Heart left ventricle (tissue), 16 donors: ENCODE results near the gene ADAM22. TPM values are rescaled to one million over a fixed set of nuclear protein-coding genes. Genes with fewer than 3 reads are reported as not detected.

Source experiments
- ATAC-seq, 4 donors: fragments of 200-7000 bp; cut with Tn5 transposase; one replicate each; pipeline ENCODE4 v1.9.1; 2020 to 2022; ENCODE audit warnings: moderate library complexity in 4 of 4, mild to moderate bottlenecking in 3 of 4, moderate number of reproducible peaks in 1 of 4
- DNase-seq, 5 donors: peaks; one replicate each; pipeline ENCODE4 v3.0.0-alpha.2; 2020
- H3K27ac ChIP-seq, 12 donors: fragments of 200-600 bp; sonication (generic) in 4 of 12; one replicate each; pipeline versions ENCODE4 v1.5.0 to v1.8.0; 2016 to 2022; ENCODE audit warnings: mild to moderate bottlenecking in 2 of 12
- H3K27me3 ChIP-seq, 9 donors: fragments of 200-600 bp; sonication (generic) in 2 of 9; one replicate each; pipeline versions ENCODE4 v1.5.1 to v1.8.0; 2016 to 2022; ENCODE audit warnings: mild to moderate bottlenecking in 3 of 9
- H3K36me3 ChIP-seq, 9 donors: fragments of 200-600 bp; sonication (generic) in 2 of 9; one replicate each; pipeline versions ENCODE4 v1.5.0 to v1.8.0; 2018 to 2022; ENCODE audit warnings: mild to moderate bottlenecking in 2 of 9
- H3K4me1 ChIP-seq, 12 donors: fragments of 200-600 bp; sonication (generic) in 4 of 12; one replicate each; pipeline versions ENCODE4 v1.5.0 to v1.8.0; 2016 to 2022; ENCODE audit warnings: mild to moderate bottlenecking in 3 of 12
- H3K4me3 ChIP-seq, 12 donors: fragments of 200-600 bp; sonication (generic) in 4 of 12; one replicate each; pipeline versions ENCODE4 v1.5.0 to v1.8.0; 2017 to 2022; ENCODE audit warnings: mild to moderate bottlenecking in 9 of 12, moderate library complexity in 4 of 12
- H3K9me3 ChIP-seq, 12 donors: fragments of 200-600 bp; sonication (generic) in 4 of 12; one replicate each; pipeline versions ENCODE4 v1.5.0 to v1.8.0; 2016 to 2022; ENCODE audit warnings: mild to moderate bottlenecking in 1 of 12
- CTCF ChIP-seq, 12 donors: fragments of 200-600 bp; sonication (generic) in 4 of 12; IDR thresholded peaks; one replicate each; pipeline versions ENCODE4 v1.5.0 to v1.8.0; 2018 to 2022; ENCODE audit warnings: antibody characterized with exemption in 12 of 12, mild to moderate bottlenecking in 5 of 12
- POLR2A ChIP-seq, 2 donors: fragments of 450-650 bp; IDR thresholded peaks; one replicate each; pipeline ENCODE4 v1.6.1; 2017; ENCODE audit warnings: antibody characterized with exemption in 2 of 2, mild to moderate bottlenecking in 2 of 2, moderate library complexity in 2 of 2
- WGBS, 4 donors: extraction: QIAGEN DNeasy Blood & Tissue Kit in 2 of 4; methylation state at CpG; one replicate each; pipeline versions ENCODE4 v1.1.5 to v1.1.7; 2013 to 2018; 5-methylcytosine and 5-hydroxymethylcytosine counted together
- intact Hi-C, 10 donors: fragments of 100-400 bp; cut with DNase I; formaldehyde crosslinking; loops; one replicate each; pipeline versions ENCODE4 v1.11.1 to v1.14.2; 2022
- polyA plus RNA-seq, 2 donors: library from polyadenylated mRNA; stranded (reverse); fragments of 200-250 nt; gene quantifications; one replicate each; pipeline ENCODE4 v1.2.3, GENCODE V29; 2013
- total RNA-seq, 9 donors: library from RNA; depleted of rRNA in 2 of 9; stranded (reverse); fragments of >200 nt in 2 of 9; fragmentation: NEBNext Ultra II Directional in 3 of 9; extraction: Animal tissue kit (Norgen Biotek cat#: 25700) in 3 of 9; gene quantifications; one replicate each; pipeline versions ENCODE4 v1.1.0 to v1.2.4, GENCODE V29; 2016 to 2023
- donor health status: ischemic (EF 13 %, LVEDD 7.1; RV severe dilation, severe dysfunction).
- donor health status: healthy with polysubstance abuse.
- donor health status: DM: no; HTN: yes; CAD: no.
- donor health status: DM: no; HTN: no; CAD: no.
- donor health status: ischemic (EF 25% LVEDD 6.9; RV normal size, moderate dysfunction).
- donor health status: ischemic (EF 25% LVEDD 5.7; RV mildly dilated, moderate dysfunction).
- donor health status: healthy.
- donor health status: DM: yes; HTN: yes; CAD: no.
- donor health status: ischemic (EF 35%, LVEDD 5.7; RV mildly dilated, moderate dysfunction).
- donor health status: nonischemic (EF 11% LVEDD 7.7; RV severe dilation, severe dysfunction).
- donor health status: DM: yes; HTN: yes; CAD: no.
- donor health status: PGD.
- donor health status: ischemic (EF 29% LVEDD 5.4; RV normal size, mild dysfunction).
- donor health status: nonischemic (EF 23%, LVEDD 6.1; RV moderate dilation, normal function).

Gene ADAM22
- total and polyA plus RNA-seq, 11 donors: 0.27 to 3.4 (median 1.1) TPM

- no peaks in the 10 kb centered on the region for H3K27me3 ChIP-seq
- no peak overlapping the region for H3K4me3 ChIP-seq
- TF ChIP-seq CTCF (IDR thresholded peaks at IDR 0.05) (no peak), POLR2A (IDR thresholded peaks at IDR 0.05) (no peak)
- DNase-seq (no peak), ATAC-seq (no peak)
- H3K27ac ChIP-seq: no peak overlapping the region
- no peaks in the 10 kb centered on the region for H3K36me3 ChIP-seq
- 88 to 100% (median 97%) methylated on average over 1 of the region's 1 CpG for WGBS, 4 donors
- intact Hi-C loops: loop anchor here in 1 of 10 donors (10.0 kb wide), 1 partner anchor 46 kb away; no protein-coding TSS in a partner anchor
- no peaks in the 10 kb centered on the region for H3K4me1 ChIP-seq
- no peaks in the 10 kb centered on the region for H3K9me3 ChIP-seq
These were observed 84.5 kb downstream of the ADAM22 start for GRCh38 chr7:88018501-88018900.

- intact Hi-C loops: no loop called here
- 75 to 86% (median 79%) methylated on average over 2 of the region's 2 CpGs for WGBS, 4 donors
- TF ChIP-seq POLR2A (IDR thresholded peaks at IDR 0.05) (no peak), CTCF (IDR thresholded peaks at IDR 0.05) (no peak)
These were observed 87.1 kb downstream of the ADAM22 start for GRCh38 chr7:88020953-88021665.

DNA sequence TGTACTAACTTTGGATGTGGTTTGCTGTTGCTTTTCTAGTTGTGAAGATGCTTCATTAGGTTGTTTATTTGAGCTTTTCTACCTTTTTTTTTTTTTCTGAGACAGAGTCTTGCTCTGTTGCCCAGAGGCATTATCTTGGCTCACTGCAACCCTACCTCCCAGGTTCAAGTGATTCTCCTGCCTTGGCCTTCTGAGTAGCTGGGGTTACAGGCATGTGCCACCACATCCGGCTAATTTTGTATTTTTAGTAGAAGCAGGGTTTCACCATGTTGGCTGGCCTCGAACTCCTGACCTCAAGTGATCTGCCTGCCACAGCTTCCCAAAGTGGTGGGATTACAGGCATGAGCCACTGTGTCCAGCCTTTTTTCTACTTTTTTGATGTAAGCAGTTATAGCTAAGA, 93.7 kb downstream of the ADAM22 start:
- Histone ChIP-seq H3K9me3 (peaks cover 0 to 59% (median 22%) of the 10 kb centered on the region in 12 donors), H3K36me3 (no peaks in the 10 kb centered on the region), H3K27ac (no peak overlapping the region), H3K4me3 (no peak overlapping the region), H3K27me3 (no peaks in the 10 kb centered on the region), H3K4me1 (no peaks in the 10 kb centered on the region)
- WGBS, 4 donors: 85 to 98% (median 92%) methylated on average over 2 of the region's 2 CpGs
- ATAC-seq: no peak
- intact Hi-C loops: no loop called here
- DNase-seq: no peak
- TF ChIP-seq POLR2A (IDR thresholded peaks at IDR 0.05): no peak
- TF ChIP-seq CTCF (IDR thresholded peaks at IDR 0.05): no peak

More at GRCh38 chr7:88020953-88021665, 87.1 kb downstream of the ADAM22 start:
- DNase-seq: no peak
- no peak for ATAC-seq
- no peaks in the 10 kb centered on the region for H3K36me3 ChIP-seq
- no peak overlapping the region for H3K4me3 ChIP-seq
- H3K4me1 ChIP-seq: no peaks in the 10 kb centered on the region
- H3K9me3 ChIP-seq: peaks cover 0 to 20% (median 5%) of the 10 kb centered on the region in 12 donors
- no peaks in the 10 kb centered on the region for H3K27me3 ChIP-seq
- H3K27ac ChIP-seq: no peak overlapping the region

- peak in 3 of 4 donors; percentile 32 to 75 (median 62) for ATAC-seq
These were observed 100.1 kb downstream of the ADAM22 start for GRCh38 chr7:88034083-88034695.

More at GRCh38 chr7:88034083-88034695, 100.1 kb downstream of the ADAM22 start:
- TF ChIP-seq CTCF (IDR thresholded peaks at IDR 0.05) (no peak), POLR2A (IDR thresholded peaks at IDR 0.05) (no peak)
- intact Hi-C loops: no loop called here
- peaks cover 0 to 6% (median 0%) of the 10 kb centered on the region in 12 donors for H3K4me1 ChIP-seq
- 74 to 80% (median 78%) methylated on average over 5 to 7 of the region's 7 CpGs for WGBS, 4 donors
- peaks cover 0 to 34% (median 18%) of the 10 kb centered on the region in 12 donors for H3K9me3 ChIP-seq
- H3K4me3 ChIP-seq: no peak overlapping the region
- no peaks in the 10 kb centered on the region for H3K27me3 ChIP-seq
- no peak for DNase-seq
- H3K27ac ChIP-seq: no peak overlapping the region
- H3K36me3 ChIP-seq: no peaks in the 10 kb centered on the region
